Fibroblast of the aortic adventitia (primary cell): ENCODE data around the gene MAFF. TPM values are rescaled to one million over a fixed set of nuclear protein-coding genes. Genes with fewer than 3 reads are reported as not detected.
"Not testable (repeated sequence)": the region's sequence is repeated elsewhere in the genome, so short reads cannot be mapped to it uniquely, and the experiment has no call there.

Experiments used
- DNase-seq: peaks from one replicate; pipeline ENCODE4 v3.0.0-alpha.2; 2010; ENCODE audit warnings: low read depth
- H3K4me3 ChIP-seq: 2 replicates; pipeline ENCODE4 v1.5.1; 2011; ENCODE audit warnings: low read depth, mild to moderate bottlenecking, control low read depth, low read length, moderate library complexity
- CTCF ChIP-seq: IDR thresholded peaks from 2 replicates; pipeline ENCODE4 v1.5.1; 2011; ENCODE audit warnings: mild to moderate bottlenecking, low read length, control low read depth, inconsistent platforms; ENCODE audit not compliant: insufficient read depth
- total RNA-seq: library from RNA; depleted of rRNA; stranded (reverse); fragments of >200 nt; gene quantifications from 2 replicates; pipeline ENCODE4 v1.2.3, GENCODE V29; 2012; ENCODE audit warnings: low replicate concordance

MAFF gene
- total RNA-seq, 1 donor = 33.7 TPM

GRCh38 chr22:38172832-38173640 lies 28.8 kb upstream of the MAFF start:
- no peak for DNase-seq
- H3K4me3 ChIP-seq = no peak overlapping the region

GRCh38 chr22:38173641-38173906 lies 28.2 kb upstream of the MAFF start:
- no peak overlapping the region for H3K4me3 ChIP-seq
- no peak for TF ChIP-seq CTCF
- DNase-seq = no peak

More at GRCh38 chr22:38172832-38173640, 28.8 kb upstream of the MAFF start:
- no peak for TF ChIP-seq CTCF

- no peak overlapping the region for H3K4me3 ChIP-seq
- no peak for TF ChIP-seq CTCF
- DNase-seq = no peak
Observed at GRCh38 chr22:38174626-38175025, 27.2 kb upstream of the MAFF start.

GRCh38 chr22:38175206-38176118 lies 26.3 kb upstream of the MAFF start:
- no peak overlapping the region for H3K4me3 ChIP-seq
- TF ChIP-seq CTCF = no peak
- DNase-seq = no peak

- DNase-seq = peak; percentile 82
- TF ChIP-seq CTCF = no peak
- H3K4me3 ChIP-seq = no peak overlapping the region
Observed at GRCh38 chr22:38176170-38176741, 25.5 kb upstream of the MAFF start.

GRCh38 chr22:38177044-38177443 lies 24.8 kb upstream of the MAFF start:
- H3K4me3 ChIP-seq = no peak overlapping the region
- no peak for TF ChIP-seq CTCF
- DNase-seq = no peak

GRCh38 chr22:38177571-38177925 lies 24.2 kb upstream of the MAFF start:
- DNase-seq, H3K4me3 ChIP-seq: not testable (repeated sequence)
